ENCODE data around the gene ASPDH. TPM values are rescaled to one million over a fixed set of nuclear protein-coding genes. Genes with fewer than 3 reads are reported as not detected.
"Not testable (repeated sequence)": the region's sequence is repeated elsewhere in the genome, so short reads cannot be mapped to it uniquely, and the experiment has no call there.

The ASPDH gene
- total RNA-seq, 2 donors from 2014 or later: not detected

GRCh38 chr19:50549927-50550593 is 36.3 kb upstream of the ASPDH start:
- ATAC-seq: no peak
- H3K9me3 Mint-ChIP-seq: no peaks in the 10 kb centered on the region
- no peak overlapping the region for H3K27ac Mint-ChIP-seq
- no peak for DNase-seq (ENCODE audit: low spot score in 2 of 2)
- H3K36me3 Mint-ChIP-seq: no peaks in the 10 kb centered on the region

- Mint-ChIP-seq H3K36me3 (no peaks in the 10 kb centered on the region), H3K9me3 (no peaks in the 10 kb centered on the region), H3K27ac (no peak overlapping the region)
- DNase-seq (ENCODE audit: low spot score in 2 of 2) (no peak), ATAC-seq (no peak)
Measured at GRCh38 chr19:50549059-50549926, 35.6 kb upstream of the ASPDH start.

- no peak for ATAC-seq
Measured at GRCh38 chr19:50548191-50549058, 34.7 kb upstream of the ASPDH start.

GRCh38 chr19:50547385-50548190 is 33.9 kb upstream of the ASPDH start:
- H3K36me3 Mint-ChIP-seq: no peaks in the 10 kb centered on the region
- no peaks in the 10 kb centered on the region for H3K9me3 Mint-ChIP-seq
- no peak overlapping the region for H3K27ac Mint-ChIP-seq
- ATAC-seq (no peak), DNase-seq (ENCODE audit: low spot score in 2 of 2) (no peak)

More at GRCh38 chr19:50548191-50549058, 34.7 kb upstream of the ASPDH start:
- no peaks in the 10 kb centered on the region for H3K9me3 Mint-ChIP-seq
- no peak overlapping the region for H3K27ac Mint-ChIP-seq
- no peaks in the 10 kb centered on the region for H3K36me3 Mint-ChIP-seq
- no peak for DNase-seq (ENCODE audit: low spot score in 2 of 2)

GRCh38 chr19:50546527-50547221 is 33.0 kb upstream of the ASPDH start:
- no peak overlapping the region for H3K27ac Mint-ChIP-seq

GRCh38 chr19:50542943-50543342 is 29.2 kb upstream of the ASPDH start:
- ATAC-seq (no peak), DNase-seq (ENCODE audit: low spot score in 2 of 2) (no peak)
- H3K9me3 Mint-ChIP-seq: no peaks in the 10 kb centered on the region
- no peak overlapping the region for H3K27ac Mint-ChIP-seq
- H3K36me3 Mint-ChIP-seq: no peaks in the 10 kb centered on the region

More at GRCh38 chr19:50546527-50547221, 33.0 kb upstream of the ASPDH start:
- no peaks in the 10 kb centered on the region for H3K36me3 Mint-ChIP-seq
- H3K9me3 Mint-ChIP-seq: no peaks in the 10 kb centered on the region
- DNase-seq (ENCODE audit: low spot score in 2 of 2): no peak
- ATAC-seq: no peak

- Mint-ChIP-seq H3K36me3 (peaks cover 5 to 7% of the 10 kb centered on the region in 2 donors), H3K27ac (no peak overlapping the region), H3K9me3 (peaks cover 8% of the 10 kb centered on the region in 2 donors)
- peak; percentile 81 to 89 for ATAC-seq
- DNase-seq (ENCODE audit: low spot score in 2 of 2): peak; percentile 67 to 76
Measured at GRCh38 chr19:50537769-50538230, 24.1 kb upstream of the ASPDH start.

GRCh38 chr19:50537306-50537685 is 23.6 kb upstream of the ASPDH start:
- Mint-ChIP-seq H3K27ac (no peak overlapping the region), H3K9me3 (peaks cover 13% of the 10 kb centered on the region in 2 donors), H3K36me3 (peaks cover 10 to 12% of the 10 kb centered on the region in 2 donors)
- ATAC-seq: no peak
- no peak for DNase-seq (ENCODE audit: low spot score in 2 of 2)

- ATAC-seq: no peak
- peaks cover 10 to 14% of the 10 kb centered on the region in 2 donors for H3K36me3 Mint-ChIP-seq
- DNase-seq (ENCODE audit: low spot score in 2 of 2): no peak
- peaks cover 14 to 15% of the 10 kb centered on the region in 2 donors for H3K9me3 Mint-ChIP-seq
- H3K27ac Mint-ChIP-seq: no peak overlapping the region
Measured at GRCh38 chr19:50536662-50537305, 23.1 kb upstream of the ASPDH start.

GRCh38 chr19:50535672-50536187 is 22.0 kb upstream of the ASPDH start:
- no peak for ATAC-seq
- DNase-seq (ENCODE audit: low spot score in 2 of 2): no peak
- H3K9me3 Mint-ChIP-seq: peaks cover 14 to 15% of the 10 kb centered on the region in 2 donors
- peaks cover 10 to 14% of the 10 kb centered on the region in 2 donors for H3K36me3 Mint-ChIP-seq
- H3K27ac Mint-ChIP-seq: no peak overlapping the region

GRCh38 chr19:50534478-50534877 is 20.8 kb upstream of the ASPDH start:
- H3K27ac Mint-ChIP-seq: no peak overlapping the region
- no peak for ATAC-seq
- H3K36me3 Mint-ChIP-seq: peaks cover 10 to 14% of the 10 kb centered on the region in 2 donors
- peaks cover 14 to 15% of the 10 kb centered on the region in 2 donors for H3K9me3 Mint-ChIP-seq
- no peak for DNase-seq (ENCODE audit: low spot score in 2 of 2)

GRCh38 chr19:50532952-50533351 is 19.2 kb upstream of the ASPDH start:
- ATAC-seq (no peak), DNase-seq (ENCODE audit: low spot score in 2 of 2) (no peak)
- H3K27ac Mint-ChIP-seq: no peak overlapping the region
- H3K36me3 Mint-ChIP-seq: peaks cover 10 to 14% of the 10 kb centered on the region in 2 donors
- H3K9me3 Mint-ChIP-seq: peaks cover 14 to 15% of the 10 kb centered on the region in 2 donors

- H3K9me3 Mint-ChIP-seq: peaks cover 14 to 15% of the 10 kb centered on the region in 2 donors
- no peak overlapping the region for H3K27ac Mint-ChIP-seq
- H3K36me3 Mint-ChIP-seq: peaks cover 10 to 14% of the 10 kb centered on the region in 2 donors
- ATAC-seq: no peak
- DNase-seq (ENCODE audit: low spot score in 2 of 2): no peak
Measured at GRCh38 chr19:50531171-50531612, 17.5 kb upstream of the ASPDH start.

- not testable (repeated sequence) for H3K36me3 Mint-ChIP-seq; DNase-seq (ENCODE audit: low spot score in 2 of 2); ATAC-seq; H3K9me3 Mint-ChIP-seq; H3K27ac Mint-ChIP-seq
Measured at GRCh38 chr19:50528052-50528451, 14.3 kb upstream of the ASPDH start.

- H3K36me3 Mint-ChIP-seq: no peaks in the 10 kb centered on the region
- DNase-seq (ENCODE audit: low spot score in 2 of 2) (no peak), ATAC-seq (no peak)
- no peaks in the 10 kb centered on the region for H3K9me3 Mint-ChIP-seq
- H3K27ac Mint-ChIP-seq: peak overlapping the region in 1 of 2 donors; percentile 48
Measured at GRCh38 chr19:50522881-50523280, 9.2 kb upstream of the ASPDH start.

Measured in activated naive CD4-positive, alpha-beta T cell treated with anti-CD3 and anti-CD28 coated beads, Interleukin-2, amount 50 U/mL, for 72 hours (primary cell).